Neural progenitor cell (in vitro differentiated cells): Measurements from ENCODE around the gene TOR4A.

ENCODE experiments used
- EZH2 ChIP-seq: fragments of 200-600 bp; sonication (generic); IDR thresholded peaks from 2 replicates; pipeline ENCODE4 v1.6.1; 2017; ENCODE audit warnings: antibody characterized with exemption, mild to moderate bottlenecking, moderate library complexity
- EZH2phosphoT487 ChIP-seq: fragments of 200-600 bp; sonication (generic); IDR thresholded peaks from 2 replicates; pipeline ENCODE4 v1.6.1; 2017; ENCODE audit warnings: antibody characterized with exemption
- TF ChIP-seq, protein P1 (sequence below): fragments of 200-600 bp; sonication (generic); IDR thresholded peaks from 2 replicates; pipeline ENCODE4 v1.5.1; 2017; ENCODE audit warnings: antibody characterized with exemption, mild to moderate bottlenecking

DNA sequence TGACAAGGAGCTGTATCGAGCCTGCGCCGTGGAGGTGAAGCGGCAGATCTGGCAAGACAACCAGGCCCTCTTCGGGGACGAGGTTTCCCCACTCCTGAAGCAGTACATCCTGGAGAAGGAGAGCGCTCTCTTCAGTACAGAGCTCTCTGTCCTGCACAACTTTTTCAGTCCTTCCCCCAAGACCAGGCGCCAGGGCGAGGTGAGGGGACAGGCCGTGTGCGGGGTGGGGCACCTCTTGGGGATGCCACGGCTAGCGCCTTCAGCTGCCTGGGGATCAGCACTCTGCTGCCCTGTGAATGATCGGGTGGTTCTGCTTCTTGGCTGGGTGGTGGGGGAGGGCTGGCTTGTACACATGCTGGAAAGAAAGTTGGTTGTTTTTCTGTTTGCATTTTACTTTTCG, 20.7 kb upstream of the TOR4A start:
- TF ChIP-seq, protein P1, sequence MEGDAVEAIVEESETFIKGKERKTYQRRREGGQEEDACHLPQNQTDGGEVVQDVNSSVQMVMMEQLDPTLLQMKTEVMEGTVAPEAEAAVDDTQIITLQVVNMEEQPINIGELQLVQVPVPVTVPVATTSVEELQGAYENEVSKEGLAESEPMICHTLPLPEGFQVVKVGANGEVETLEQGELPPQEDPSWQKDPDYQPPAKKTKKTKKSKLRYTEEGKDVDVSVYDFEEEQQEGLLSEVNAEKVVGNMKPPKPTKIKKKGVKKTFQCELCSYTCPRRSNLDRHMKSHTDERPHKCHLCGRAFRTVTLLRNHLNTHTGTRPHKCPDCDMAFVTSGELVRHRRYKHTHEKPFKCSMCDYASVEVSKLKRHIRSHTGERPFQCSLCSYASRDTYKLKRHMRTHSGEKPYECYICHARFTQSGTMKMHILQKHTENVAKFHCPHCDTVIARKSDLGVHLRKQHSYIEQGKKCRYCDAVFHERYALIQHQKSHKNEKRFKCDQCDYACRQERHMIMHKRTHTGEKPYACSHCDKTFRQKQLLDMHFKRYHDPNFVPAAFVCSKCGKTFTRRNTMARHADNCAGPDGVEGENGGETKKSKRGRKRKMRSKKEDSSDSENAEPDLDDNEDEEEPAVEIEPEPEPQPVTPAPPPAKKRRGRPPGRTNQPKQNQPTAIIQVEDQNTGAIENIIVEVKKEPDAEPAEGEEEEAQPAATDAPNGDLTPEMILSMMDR: no peak
- TF ChIP-seq EZH2 (no peak), EZH2phosphoT487 (no peak)
